HG03571 (cell line): Measurements from ENCODE around the gene HOXD8.

Source experiments
- ATAC-seq: cut with Tn5 transposase; IDR thresholded peaks from one replicate; pipeline ENCODE4 v1.9.1; 2021; ENCODE audit not compliant: unreplicated experiment

The HOXD8 gene

DNA sequence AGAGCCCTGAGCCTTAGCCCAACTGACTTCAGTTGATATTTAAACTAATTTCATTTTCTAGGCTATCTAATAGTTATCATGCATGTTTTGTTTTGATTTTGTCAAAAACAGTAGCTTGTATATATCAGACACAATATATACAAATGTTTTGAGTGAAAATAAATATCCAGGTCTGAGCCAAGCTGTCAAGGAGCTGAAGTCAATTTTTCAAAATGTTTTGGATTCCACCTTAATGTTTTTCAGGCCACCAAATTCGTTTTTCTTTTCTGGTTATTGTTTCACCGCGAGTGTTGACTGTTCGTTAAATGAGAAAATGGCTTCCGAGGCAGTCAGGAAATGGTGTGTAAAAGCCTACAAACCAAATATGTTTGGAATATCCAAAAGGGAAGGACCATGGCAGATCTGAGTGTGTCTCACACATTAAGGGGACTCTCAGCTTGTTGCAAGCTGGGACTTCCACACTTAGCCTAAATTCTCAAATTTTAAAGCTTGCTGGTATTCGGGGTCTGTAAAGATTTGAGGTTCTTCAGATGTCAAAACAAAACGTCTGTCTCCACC is 27.1 kb upstream of the HOXD8 start:
- no peak for ATAC-seq

GRCh38 chr2:176103194-176103593 is 26.3 kb upstream of the HOXD8 start:
- no peak for ATAC-seq

DNA sequence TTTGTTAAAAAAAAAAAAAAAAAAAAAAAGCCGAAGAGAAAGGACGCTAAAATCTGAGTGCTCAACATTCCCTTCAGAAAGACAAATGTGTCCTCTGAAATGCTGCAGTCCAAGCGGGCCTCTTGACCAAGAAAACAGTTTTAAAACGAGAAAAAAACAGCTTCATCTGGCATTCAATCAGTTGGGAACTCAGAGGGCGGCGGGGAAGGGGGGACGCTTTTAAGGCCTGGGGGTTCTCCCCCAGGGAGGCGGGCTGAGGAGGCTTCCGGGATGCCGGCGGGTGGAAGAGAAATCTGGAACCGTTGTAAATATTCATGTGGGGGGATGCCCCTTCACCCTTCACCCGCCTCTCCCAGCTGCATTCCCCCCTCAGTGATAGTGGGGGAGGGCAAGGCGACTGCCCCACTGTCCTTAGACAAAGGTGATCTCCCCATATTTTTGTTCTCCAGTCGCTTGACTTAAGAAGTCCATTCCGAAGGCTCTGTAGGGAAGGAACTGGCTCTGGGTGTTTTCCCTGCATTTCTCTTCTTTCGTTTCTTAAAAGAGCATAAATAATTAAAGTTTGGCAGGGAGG is 25.7 kb upstream of the HOXD8 start:
- no peak for ATAC-seq

GRCh38 chr2:176104316-176105077 is 25.0 kb upstream of the HOXD8 start:
- ATAC-seq, result no peak

DNA sequence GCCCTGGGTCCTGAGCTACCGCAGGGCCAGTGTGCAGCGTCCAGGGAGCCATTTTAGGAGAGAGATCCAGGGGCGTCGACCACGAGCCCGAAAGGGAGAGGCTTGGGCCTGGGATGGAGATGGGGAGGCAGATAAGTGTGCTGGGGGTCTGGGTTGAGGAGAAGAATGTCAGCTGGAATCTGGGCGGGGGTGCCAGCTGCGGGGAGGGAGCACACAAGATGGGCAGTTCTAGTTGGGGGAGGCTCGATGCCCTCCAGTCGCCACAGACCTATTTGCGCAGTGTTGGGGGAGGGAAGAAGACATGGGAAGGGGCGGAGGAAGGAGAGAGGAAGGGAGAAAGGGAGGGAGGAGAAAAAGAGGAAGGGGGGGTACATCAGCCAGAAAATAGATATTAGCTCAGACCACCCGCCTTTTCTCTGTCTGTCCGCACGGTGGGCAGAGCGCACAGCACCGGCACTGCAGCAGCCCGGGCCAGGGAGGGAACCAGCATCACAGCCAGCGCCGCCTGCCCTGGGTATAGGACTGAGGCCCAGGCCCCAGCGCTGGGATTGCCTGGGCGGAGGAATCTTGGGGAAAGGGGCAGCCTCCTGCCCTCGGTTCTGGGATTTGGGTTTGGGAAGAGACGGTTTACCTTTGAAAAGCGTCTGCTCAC is 24.3 kb upstream of the HOXD8 start:
- no peak for ATAC-seq

DNA sequence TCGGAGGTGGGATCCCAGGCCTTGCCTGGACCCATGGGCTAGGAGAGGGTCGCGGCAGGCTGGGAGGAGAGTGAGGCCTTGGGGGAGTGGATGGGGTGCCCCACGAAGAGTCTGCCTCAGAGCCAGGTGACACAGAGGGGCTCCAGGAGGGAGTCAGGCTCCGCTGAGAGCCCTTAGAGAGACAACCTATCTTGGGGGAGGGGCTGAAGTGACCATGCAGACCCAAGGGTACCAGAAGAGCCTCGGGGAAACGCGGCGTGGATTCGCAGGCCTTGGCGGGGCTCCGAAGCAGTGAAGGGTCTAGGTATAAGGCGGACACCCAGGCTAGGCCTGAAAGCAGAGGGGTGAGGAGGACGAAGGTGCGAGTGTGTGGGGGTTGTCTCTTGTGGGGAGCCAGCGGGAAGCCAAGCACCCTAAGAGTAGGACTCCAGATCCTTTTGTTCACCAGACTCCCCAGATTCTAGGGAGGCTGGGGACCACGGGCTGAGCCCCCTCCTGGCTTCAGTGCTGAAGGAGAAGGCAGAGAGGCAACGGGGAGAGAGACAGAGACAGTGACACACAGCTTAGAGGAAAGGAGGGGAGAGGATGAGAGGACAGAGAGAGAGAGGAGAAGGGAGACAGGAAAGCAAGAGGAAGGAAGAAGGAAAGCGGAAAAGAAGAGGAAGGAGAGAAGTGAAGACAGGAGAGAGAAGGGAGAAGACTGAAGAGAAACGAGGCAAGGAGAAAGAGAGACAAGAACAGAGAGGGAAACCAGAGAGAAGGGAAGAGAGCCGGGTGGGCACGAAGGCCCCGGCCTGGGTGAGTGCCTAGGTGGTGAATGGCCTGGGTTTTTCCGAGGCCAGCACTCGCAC is 23.6 kb upstream of the HOXD8 start:
- no peak for ATAC-seq

DNA sequence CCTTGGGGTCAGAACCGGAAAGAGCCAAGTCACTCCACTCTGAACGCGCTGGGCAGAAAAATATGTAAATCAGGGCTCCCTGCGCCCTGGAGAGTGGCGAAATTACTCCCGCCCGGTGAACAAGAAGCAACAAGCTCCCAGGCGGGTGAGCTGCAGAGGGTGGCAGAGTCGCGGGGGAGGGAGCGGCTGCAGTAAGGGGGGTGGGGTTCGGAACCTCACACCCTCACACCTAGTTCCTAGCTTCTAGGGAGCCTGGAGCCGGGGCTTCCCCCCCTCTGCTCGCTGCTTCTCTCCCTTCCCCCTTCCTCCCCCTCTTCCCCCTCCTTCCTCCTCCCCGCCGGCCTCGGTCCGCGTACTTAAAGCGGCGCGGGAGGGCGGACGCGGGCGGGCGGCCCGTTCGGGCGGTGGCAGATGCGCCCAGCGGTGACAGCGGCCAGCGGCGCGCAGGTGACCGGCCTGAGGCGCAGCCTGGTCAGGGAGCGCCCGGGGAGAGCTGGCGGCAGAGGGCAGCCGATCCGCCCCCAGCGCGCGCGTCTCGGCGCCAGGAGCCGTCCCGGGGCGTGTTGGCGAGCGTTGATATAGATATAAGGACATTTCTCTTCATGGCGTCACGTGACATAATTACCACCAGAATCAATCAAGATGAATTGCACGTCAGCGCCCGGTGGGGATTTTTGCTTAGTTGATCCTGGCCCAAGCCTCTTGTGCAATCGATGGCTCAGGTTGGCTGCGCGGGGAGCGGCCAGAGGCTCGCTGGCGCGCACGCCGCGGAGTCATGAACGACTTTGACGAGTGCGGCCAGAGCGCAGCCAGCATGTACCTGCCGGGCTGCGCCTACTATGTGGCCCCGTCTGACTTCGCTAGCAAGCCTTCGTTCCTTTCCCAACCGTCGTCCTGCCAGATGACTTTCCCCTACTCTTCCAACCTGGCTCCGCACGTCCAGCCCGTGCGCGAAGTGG is 22.6 kb upstream of the HOXD8 start, which contains the start of gene HOXD11:
HOXD11 (plus strand) TSS at position 700 of the 959 bp plus-strand sequence; CDS start at position 776, 76 bp downstream.
- ATAC-seq, result no peak

- ATAC-seq, result no peak
Observed at GRCh38 chr2:176107731-176108181, 21.7 kb upstream of the HOXD8 start.

GRCh38 chr2:176109192-176109901 is 20.2 kb upstream of the HOXD8 start:
- no peak for ATAC-seq

DNA sequence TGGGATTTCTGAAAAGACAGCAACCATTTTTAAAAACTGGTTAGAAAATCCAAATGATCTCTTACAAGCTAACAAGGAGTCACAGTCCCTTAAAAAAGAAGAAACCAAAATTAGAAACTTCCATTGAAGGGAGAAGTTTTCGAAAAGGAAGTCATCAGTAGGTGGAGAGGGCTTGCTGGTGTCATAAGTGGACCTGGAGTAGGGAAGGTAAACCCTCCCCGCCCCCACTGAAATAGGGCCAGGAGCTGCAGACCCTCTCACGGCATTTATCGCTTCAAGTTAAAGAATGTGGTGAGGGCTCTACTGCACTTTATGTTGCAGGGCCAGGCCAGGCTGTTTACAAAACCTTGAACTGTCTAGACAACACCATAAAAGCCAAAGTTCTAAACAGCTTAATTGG is 19.6 kb upstream of the HOXD8 start:
- no peak for ATAC-seq

DNA sequence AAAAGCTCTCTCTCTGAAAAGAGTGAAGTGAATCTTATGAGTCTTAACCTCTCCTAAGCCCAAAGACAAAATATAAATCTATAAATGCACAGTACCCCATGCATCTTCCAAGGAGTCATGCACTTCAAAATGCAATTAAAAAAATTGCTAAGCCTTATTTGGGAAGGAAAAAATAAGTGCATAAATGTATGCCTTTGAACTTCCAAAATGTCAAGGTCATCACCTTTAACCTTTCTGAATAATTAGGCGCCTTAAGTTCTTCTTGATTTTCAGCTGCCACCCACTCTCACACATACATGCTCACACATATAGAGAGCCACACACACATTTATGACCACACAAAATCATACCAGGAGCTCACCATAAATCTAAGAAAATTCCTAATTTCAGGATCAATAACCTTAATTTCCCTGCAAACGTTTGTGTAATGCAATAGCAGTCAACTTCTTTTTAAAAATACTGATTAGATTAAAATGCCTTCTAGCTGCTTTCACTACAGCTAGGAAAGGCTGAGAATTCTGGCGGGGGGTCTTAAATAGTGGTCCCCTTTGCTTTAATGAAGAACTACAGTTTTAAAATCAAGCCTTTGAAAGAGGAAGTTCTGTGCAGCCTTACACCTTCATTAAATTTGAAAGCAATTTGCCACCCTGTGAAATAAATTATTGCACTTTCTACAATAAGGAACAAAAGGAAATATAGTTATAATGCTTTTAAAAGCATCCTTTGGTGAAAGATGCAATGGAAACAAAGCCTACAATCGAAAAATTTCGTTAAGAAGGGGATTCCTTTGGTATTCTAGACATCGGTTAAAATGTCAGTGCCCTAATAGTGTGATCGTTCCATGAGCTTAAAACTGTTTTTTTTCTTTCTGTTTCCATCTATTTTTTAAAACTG is 18.8 kb upstream of the HOXD8 start:
- ATAC-seq, result no peak

- no peak for ATAC-seq
Observed at GRCh38 chr2:176111309-176111663, 18.2 kb upstream of the HOXD8 start.

DNA sequence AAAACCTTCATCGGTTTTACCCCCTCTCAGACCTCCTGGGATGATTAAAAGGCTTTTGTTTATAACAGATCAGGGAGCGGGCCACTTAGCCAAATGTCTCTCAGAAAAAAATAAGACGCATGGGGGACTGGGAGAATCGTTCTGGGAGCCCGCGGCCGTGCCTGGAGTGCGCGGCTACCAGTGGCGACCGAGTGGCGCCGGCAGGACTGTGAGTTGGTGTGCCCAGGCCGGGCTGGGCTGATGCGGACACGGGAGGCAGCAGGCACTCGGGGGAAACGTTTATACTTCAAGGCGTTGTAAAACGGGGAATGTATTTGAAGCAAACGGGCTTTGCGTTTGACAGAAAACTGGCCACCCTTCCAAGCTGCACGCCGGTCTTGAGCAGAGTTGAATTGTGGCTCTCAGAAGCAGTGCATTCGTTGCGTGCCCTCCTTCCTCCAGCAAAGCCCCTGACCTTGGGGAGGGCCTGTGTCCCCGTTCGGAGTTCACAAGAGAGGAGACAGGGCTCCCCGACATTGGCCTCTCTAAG is 17.6 kb upstream of the HOXD8 start:
- no peak for ATAC-seq

- no peak for ATAC-seq
Observed at GRCh38 chr2:176112375-176113302, 16.9 kb upstream of the HOXD8 start.

- ATAC-seq, result no peak
Observed at GRCh38 chr2:176114120-176114929, 15.2 kb upstream of the HOXD8 start.
